GM21423 (cell line): ENCODE data around the gene CIC.

Experiments
- ATAC-seq: cut with Tn5 transposase; IDR thresholded peaks from one replicate; pipeline ENCODE4 v1.9.1; 2021; ENCODE audit warnings: mild to moderate bottlenecking, moderate library complexity; ENCODE audit not compliant: unreplicated experiment

CIC gene

GRCh38 chr19:42242512-42243409 lies 26.3 kb upstream of the CIC start, which contains the start of gene GSK3A:
TSS of gene GSK3A (minus strand) at chr19:42242602. CDS start at chr19:42242465, 137 bp downstream.
- peak; percentile 57 for ATAC-seq

- peak; percentile 33 for ATAC-seq
These were observed 24.5 kb upstream of the CIC start for GRCh38 chr19:42244347-42245220.

- no peak for ATAC-seq
These were observed 23.8 kb upstream of the CIC start for GRCh38 chr19:42245231-42245630.

- ATAC-seq = no peak
These were observed 22.7 kb upstream of the CIC start for GRCh38 chr19:42246143-42246921.

GRCh38 chr19:42246922-42247639 lies 22.0 kb upstream of the CIC start:
- no peak for ATAC-seq

- ATAC-seq = no peak
These were observed 21.3 kb upstream of the CIC start for GRCh38 chr19:42247640-42248199.

- no peak for ATAC-seq
These were observed 20.5 kb upstream of the CIC start for GRCh38 chr19:42248270-42249148.

- no peak for ATAC-seq
These were observed 19.8 kb upstream of the CIC start for GRCh38 chr19:42249149-42249750.

GRCh38 chr19:42249769-42250168 lies 19.3 kb upstream of the CIC start:
- ATAC-seq = no peak

- no peak for ATAC-seq
These were observed 18.8 kb upstream of the CIC start for GRCh38 chr19:42250183-42250665.

- no peak for ATAC-seq
These were observed 18.2 kb upstream of the CIC start for GRCh38 chr19:42250666-42251531.

- ATAC-seq = no peak
These were observed 17.3 kb upstream of the CIC start for GRCh38 chr19:42251572-42252358.

- no peak for ATAC-seq
These were observed 16.4 kb upstream of the CIC start for GRCh38 chr19:42252365-42253244.

- ATAC-seq = peak; percentile 24
These were observed 15.6 kb upstream of the CIC start for GRCh38 chr19:42253245-42254088.
